Activated effector memory CD4-positive, alpha-beta T cell treated with Interleukin-2 at 50 U/mL for 16 hours (primary cell): ENCODE data around the gene RAB30.

ENCODE experiments used
- DNase-seq: peaks from one replicate; pipeline ENCODE4 v3.0.0-alpha.2; 2020

The RAB30 gene

GRCh38 chr11:83070044-83070701 lies 1.5 kb downstream of the RAB30 start:
- no peak for DNase-seq

- no peak for DNase-seq
These were observed 2.2 kb downstream of the RAB30 start for GRCh38 chr11:83069441-83070043.

- DNase-seq, result no peak
These were observed 3.1 kb downstream of the RAB30 start for GRCh38 chr11:83068568-83068967.

- no peak for DNase-seq
These were observed 7.7 kb downstream of the RAB30 start for GRCh38 chr11:83064011-83064410.

DNA sequence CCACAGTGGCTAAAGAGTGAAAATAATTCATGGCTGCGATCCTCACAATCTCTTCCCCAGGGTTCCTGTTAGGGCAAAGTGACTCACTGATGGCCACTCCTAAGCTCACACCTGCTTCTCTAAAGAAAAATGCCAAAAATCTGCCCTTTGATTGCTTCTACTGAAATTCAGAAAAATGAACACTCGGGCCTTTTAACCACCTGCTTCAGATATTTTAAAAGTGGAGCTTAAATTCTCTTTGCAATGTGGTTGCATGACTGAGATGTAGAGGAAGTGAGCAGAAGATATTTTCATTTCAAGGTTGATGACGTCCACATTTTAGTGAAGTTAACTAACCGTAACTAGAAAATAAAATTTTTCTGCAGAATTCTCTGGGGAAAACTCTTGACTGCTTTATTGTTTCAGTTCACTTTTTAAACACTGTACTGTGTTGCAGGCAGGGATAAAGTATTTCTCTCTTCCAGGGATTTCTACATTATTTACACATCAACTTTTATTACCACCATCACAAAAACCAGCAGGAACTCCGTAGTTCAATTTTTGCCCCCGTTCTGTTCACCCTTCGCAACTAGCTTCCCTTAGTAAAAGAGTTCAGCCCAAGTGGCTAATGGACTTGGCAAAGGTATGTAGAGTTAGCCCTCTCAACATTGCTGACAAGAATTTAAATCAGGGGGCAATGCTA lies 8.5 kb downstream of the RAB30 start:
- DNase-seq, result no peak

GRCh38 chr11:83061883-83062282 lies 9.8 kb downstream of the RAB30 start:
- DNase-seq, result no peak

DNA sequence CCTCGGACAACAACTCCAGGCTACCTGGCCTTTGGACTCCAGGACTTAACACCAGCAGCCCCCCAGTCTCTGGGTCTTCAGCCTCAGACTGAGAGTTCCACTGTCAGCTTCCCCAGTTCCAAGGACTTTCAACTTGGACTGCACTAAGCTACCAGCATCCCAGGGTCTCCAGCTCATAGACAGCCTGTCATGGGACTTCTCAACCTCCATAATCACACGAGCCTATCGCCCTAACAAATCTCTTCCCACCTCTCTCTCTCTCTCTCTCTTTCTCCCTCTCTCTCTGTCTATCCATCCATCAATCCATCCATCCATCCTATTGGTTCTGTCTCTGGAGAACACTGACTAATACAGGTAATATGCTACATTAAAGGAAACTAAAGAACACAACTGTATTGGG lies 10.7 kb downstream of the RAB30 start:
- no peak for DNase-seq

DNA sequence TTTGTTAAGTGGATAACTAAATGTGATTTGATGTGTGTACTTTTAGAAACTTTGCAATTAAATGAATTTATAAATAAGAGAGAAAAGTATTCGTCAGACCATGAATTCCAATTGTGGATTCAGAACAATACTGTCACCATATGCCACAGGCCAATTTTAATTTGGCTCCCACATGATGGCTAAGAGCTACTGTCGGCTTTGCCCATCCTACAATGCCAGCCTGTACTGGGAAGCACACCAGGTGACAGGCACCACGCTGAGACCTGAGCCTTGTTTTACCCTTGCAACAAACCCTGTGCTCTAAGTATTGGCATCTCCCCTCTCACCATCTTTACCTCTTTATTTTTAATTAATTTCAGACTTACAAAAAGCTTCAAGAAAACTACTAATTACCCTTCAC lies 14.0 kb downstream of the RAB30 start:
- no peak for DNase-seq

DNA sequence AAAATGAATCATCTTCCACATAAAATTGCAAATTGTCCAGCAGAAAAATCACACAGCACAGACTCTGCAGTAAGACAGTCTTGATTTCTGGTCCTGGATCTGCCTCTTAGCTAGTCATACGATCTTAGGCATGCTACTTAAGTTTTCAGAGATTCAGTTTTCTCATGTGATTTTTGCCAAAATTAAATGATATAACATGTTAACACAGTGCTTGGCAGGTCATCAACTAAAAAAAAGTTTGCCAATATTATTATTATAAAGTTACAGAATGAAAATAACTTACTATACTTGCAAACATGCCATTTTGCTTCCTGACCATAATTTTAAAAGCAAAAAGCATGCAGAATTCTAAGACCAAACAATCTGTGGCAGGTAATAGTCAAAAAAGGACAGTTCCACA lies 15.1 kb downstream of the RAB30 start:
- DNase-seq, result no peak

- DNase-seq, result no peak
These were observed 15.5 kb downstream of the RAB30 start for GRCh38 chr11:83056204-83056603.

DNA sequence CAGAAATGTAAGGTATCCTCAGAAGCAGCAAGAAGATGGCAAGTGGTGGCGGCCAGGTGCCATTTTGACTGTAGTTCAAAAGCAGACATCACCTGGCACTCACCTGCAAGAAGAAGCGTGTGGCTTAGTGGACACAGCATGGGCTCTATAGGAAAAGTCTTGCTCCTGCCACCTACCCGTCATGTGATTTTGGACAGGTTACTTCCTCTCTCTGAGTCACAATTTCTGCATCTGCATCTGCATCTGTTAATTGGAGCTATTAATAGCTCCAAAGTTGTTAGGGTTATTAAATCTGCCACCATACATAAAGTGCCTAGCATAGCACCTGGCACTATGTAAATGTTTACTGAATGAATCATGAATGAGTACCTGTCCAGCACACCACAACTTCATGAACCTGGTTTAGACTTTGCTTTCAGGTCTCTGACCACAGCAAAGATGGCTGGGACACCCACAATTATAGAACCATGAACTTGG lies 16.8 kb downstream of the RAB30 start:
- no peak for DNase-seq

DNA sequence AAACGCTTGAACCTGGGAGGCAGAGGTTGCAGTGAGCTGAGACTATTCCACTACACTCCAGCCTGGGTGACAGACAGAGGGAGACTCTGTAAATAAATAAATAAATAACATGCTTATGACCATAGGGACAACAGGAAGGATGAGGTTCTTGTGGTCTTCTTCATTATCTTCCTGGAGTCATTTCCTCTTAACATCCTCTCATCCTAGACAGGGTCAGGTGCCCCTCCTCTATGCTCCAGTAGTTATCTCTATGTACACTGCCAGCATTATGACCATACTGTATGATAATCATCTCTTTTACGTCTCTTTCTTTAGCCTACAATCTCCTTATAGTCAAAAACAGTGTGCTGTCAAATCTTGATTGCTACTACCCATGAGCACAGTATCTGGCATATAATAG lies 17.7 kb downstream of the RAB30 start:
- DNase-seq, result no peak

- DNase-seq, result no peak
These were observed 19.7 kb downstream of the RAB30 start for GRCh38 chr11:83051760-83052671.

DNA sequence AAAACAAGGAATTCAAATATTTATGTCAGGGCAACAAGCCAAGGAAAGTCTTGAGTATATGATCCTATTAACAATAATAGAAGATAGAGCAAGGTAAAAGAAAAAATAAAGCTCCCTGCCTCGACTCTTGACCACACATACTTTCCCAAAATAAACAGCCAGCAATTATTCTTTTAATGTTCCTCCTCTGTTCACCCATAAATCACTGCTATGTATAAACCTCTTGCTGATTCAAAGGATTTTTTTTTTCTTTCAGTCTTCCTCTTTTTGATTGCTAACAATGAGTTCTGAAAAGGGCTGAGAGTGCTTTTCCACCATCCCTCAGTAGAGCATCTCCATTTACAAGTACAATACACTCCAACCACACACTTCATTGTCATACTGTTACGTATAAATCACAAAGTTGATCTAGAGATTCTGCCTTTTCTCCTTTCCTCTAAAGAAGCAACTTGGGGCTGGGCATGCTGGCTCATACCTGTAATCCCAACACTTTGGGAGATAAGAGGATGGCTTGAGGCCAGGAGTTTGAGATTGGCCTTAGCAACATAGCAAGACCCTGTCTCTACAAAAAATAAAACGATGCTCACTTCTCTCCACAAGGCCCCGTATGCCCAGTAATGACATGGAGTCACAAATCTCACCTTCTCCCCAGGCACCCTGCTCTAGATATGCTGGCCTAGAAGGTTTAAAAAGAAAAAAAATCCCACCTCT lies 24.0 kb downstream of the RAB30 start:
- DNase-seq, result no peak

GRCh38 chr11:83046621-83047172 lies 25.0 kb downstream of the RAB30 start:
- no peak for DNase-seq

GRCh38 chr11:83044958-83045712 lies 26.6 kb downstream of the RAB30 start:
- no peak for DNase-seq

DNA sequence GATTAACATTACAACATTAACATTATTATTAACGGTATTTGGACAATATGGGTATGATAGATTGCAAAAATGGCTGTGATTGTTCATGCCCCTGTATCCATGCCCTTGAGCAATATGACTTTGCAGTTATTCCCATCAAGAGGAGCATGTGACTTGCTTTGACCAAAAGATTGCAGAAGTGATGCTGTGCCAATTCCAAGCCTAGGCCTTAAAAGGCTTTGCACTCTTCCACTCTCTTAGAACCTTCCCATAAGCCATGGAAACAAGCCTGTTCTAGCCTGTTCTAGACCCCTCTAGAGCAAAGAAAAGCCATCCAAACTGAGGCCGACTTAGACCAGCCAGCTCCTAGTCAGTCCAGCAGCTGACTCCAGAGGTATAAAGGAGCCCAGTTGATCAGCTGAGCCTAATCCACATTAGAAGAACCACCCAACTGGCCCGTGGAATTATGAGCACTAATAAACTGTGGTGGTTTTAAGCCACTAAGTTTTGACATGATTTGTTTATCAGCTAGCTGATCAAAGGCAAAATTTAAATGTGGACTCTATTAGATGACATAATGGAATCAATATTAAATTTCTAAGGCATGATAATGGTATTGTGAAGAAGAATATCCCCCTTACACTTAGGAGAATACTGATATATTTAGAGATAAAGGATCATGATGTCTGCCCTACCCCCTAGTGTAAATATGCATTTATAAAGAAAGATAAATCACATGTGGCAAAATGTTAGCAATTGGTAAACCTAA lies 28.6 kb downstream of the RAB30 start:
- no peak for DNase-seq

- no peak for DNase-seq
These were observed 30.6 kb downstream of the RAB30 start for GRCh38 chr11:83041126-83041525.

DNA sequence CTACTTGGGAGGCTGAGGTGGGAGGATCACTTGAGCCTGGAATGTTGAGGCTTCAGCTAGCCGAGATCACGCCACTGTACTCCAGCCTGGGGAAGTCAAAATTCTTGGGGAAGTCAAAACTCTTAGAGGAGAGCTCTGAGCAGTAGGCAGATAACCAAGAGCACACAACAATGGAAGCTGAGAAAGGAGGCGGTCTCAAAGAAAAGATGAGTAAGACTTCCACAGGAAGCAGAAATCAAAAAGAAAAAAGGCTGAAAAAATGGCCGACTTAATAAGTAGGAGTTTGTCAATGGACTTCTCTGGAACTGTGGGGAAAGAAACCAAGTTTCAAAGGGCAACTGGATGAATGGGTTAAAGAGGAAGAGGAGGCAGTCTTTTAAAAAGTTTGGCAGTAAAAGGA lies 32.1 kb downstream of the RAB30 start:
- no peak for DNase-seq

- no peak for DNase-seq
These were observed 33.8 kb downstream of the RAB30 start for GRCh38 chr11:83037877-83038276.

- DNase-seq, result no peak
These were observed 35.0 kb downstream of the RAB30 start for GRCh38 chr11:83036701-83037100.
